Measurements from ENCODE around the gene PLA2G4E.

PLA2G4E gene, protein sequence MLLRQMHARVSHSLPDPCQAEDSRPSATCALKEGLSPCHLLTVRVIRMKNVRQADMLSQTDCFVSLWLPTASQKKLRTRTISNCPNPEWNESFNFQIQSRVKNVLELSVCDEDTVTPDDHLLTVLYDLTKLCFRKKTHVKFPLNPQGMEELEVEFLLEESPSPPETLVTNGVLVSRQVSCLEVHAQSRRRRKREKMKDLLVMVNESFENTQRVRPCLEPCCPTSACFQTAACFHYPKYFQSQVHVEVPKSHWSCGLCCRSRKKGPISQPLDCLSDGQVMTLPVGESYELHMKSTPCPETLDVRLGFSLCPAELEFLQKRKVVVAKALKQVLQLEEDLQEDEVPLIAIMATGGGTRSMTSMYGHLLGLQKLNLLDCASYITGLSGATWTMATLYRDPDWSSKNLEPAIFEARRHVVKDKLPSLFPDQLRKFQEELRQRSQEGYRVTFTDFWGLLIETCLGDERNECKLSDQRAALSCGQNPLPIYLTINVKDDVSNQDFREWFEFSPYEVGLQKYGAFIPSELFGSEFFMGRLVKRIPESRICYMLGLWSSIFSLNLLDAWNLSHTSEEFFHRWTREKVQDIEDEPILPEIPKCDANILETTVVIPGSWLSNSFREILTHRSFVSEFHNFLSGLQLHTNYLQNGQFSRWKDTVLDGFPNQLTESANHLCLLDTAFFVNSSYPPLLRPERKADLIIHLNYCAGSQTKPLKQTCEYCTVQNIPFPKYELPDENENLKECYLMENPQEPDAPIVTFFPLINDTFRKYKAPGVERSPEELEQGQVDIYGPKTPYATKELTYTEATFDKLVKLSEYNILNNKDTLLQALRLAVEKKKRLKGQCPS

GRCh38 chr15:42020713-42021273 lies at the start of gene PLA2G4E:
TSS of gene PLA2G4E (minus strand) at chr15:42021042. CDS start at chr15:42021030, 12 bp downstream.
- DNase-seq, result no peak

DNA sequence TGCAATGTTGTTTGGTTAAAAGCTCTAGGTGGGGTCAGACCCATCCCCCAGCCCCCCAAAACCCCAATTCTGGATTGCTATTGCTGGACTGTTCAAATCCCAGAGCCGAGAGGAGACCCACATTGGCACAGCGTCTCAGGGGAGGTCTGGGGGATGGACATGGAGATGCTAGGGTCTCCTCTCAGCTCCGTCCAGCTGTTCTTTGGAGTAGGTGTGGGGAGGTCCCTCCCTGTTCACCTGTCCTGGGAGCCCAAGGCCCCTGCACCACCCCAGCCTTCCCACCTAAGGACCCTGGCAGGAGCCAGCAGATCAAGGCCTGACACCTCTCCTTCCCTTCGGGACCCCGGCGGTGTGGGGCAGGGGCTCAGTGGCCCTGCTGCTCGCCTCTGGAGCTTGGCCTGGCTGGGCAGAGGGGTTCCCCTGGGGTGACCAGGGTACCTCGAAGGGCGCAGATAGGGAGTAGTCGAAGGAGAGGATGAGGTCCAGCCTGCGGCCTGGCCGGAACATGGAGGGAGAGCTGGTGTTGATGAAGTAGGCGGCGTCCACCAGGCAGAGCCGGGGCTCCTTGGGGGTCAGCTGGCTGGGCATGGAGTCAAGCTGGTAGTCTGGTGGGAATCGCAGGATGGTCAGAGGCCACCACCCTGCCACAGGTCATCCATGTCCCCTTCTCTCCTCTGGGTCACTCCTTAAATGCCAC lies 49.6 kb upstream of the PLA2G4E start:
- no peak for DNase-seq

DNA sequence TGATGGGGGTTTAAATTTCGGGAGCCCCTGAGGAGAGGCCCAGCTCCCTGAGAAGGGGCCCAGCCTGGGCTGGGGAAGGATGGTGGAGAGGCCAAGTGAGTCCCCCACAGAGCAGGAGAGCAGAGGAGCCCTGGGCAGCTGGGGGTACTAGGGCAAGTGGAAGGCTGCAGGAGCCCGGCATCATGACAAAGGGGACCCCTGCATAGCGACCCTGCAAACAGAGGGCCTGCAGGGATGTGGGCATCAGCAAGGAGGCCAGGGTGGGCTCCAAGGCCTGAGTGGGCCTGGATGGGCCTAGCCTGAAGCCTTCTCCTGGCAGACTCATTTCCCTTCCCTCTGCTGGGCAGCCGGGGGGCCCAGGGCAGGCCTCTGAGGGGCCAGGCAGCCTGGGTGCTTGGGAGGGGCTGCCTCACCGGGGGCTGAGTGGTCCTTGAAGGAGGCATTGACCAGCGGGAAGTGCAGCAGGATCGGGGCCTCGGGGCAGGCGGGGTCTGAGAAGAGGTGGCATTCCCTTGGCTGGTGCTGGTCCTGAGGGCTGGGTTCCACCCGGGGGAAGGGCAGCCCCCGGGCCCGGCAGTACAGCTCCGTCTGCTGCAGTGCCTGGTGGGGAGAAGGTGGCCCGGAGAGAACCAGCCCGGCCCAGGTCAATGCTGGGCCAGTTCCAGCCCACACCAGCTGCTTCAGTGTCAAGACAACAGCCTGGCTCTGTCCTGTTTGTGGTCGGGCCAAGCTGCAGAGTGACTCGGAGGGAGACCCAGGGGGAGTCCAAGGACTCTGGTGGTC lies 48.8 kb upstream of the PLA2G4E start:
- no peak for DNase-seq

DNA sequence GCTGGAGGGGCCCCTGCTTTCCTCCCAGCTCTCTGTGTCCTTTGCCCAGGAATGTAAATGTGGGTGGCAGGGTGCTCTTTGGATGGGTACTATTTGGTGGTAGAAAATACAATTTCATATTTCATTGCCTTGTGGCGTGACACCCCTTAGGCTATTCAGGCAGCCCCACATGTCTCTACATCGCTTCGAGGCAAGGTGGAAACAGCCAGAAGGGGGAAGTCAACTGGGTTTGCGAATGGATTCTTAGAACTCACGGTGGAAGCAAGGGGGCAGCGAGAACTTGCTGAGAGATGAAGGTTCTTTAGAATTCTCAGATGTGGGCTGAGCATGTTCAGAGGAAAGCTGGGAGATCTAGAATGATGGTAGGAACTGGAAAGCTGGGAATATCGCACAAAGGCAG lies 48.2 kb upstream of the PLA2G4E start:
- no peak for DNase-seq

GRCh38 chr15:42068601-42069000 lies 47.8 kb upstream of the PLA2G4E start:
- DNase-seq, result no peak

DNA sequence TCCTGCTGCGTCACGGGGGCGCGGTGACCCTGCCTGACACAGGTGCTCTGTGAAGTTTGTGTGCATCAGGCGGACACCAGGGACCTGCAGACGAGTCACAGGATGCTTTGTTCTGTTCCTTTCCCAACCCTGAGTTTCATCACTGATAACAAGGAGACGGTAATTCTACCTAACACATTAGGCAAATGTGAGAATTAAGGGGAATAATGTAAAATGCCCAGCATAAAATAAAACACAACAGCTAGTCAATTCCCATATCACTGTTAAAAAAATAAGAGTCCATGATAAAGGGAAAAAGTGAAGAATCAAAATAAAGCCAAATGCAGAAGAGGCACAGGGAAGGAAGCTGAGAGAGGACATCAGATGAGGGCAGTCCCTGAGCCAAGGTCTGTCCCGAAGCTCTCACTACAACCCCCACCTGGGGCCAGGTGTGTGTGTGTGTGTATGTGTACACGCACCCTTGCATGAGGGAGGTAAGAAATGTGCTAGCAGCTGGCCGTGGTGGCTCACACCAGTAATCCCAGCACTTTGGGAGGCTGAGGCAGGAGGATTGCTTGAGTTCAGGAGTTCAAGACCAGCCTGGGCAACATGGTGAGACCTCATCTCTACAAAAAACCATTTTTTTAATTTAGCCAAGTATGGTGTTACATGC lies 46.0 kb upstream of the PLA2G4E start:
- no peak for DNase-seq

DNA sequence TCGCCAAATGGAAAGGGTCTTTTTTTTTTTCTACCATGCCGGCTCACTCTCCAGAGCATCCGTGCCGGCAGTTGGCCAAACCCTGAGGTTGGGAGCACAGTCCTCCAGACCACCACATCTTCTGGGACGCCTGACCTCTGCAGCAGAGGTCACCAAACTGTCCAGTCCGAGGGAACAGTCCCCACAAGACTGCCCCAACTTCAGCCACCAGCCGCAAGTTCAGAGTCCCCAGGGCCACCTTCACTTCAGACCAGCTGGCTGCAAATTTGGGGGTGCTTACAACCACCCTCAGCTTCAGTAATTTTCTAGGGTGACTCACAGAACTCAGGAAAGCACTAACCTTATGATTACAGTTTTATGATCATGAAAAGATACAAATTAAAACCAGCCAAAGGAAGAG lies 44.6 kb upstream of the PLA2G4E start:
- DNase-seq, result no peak

DNA sequence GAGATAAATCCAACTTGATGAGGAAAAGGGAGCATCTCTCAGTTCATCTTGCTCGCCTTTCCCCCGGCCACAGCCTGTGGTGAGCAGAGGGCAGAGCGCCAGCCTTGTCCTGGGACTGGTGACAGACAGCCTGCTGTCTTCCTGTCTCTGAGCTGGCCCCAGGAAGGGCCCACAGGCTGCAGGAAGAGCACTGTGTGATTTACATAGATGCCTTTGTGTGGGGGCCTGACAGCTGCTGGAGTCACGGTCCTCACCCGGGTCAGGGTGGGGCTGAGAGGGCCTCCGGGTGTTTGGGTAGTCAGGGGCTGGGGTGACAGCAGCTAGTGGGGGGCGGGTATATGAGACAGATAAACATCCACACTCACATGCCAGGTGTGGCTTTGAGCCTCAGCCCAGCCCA lies 44.2 kb upstream of the PLA2G4E start:
- no peak for DNase-seq

GRCh38 chr15:42064271-42064670 lies 43.4 kb upstream of the PLA2G4E start:
- no peak for DNase-seq

GRCh38 chr15:42063122-42063848 lies 42.4 kb upstream of the PLA2G4E start:
- no peak for DNase-seq

DNA sequence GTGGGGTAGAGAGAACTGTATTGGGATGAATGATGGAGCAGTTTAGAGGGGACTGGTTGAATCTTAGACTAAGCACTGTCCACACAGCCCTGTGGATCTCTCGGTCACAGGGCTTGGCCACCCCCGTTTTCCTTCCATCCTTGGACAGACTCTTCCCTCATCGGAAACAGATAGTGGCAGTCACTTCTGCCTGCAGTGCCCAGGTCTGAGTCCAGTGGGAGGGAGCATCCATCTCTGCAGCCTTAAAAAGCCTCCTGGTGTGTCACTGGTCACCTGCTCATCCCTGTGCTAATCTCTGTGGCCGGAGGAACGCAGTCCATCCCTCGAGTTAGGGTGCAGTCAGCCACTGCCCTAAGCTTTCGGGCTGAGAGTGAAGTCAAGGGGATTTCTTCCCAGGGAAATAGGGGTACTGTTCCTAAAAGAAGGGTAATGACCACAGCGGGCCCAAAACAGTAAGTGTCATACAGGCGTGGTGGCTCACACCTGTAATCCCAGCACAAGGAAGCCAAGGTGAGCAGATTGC lies 41.5 kb upstream of the PLA2G4E start:
- no peak for DNase-seq

GRCh38 chr15:42060797-42061196 lies 40.0 kb upstream of the PLA2G4E start:
- no peak for DNase-seq

DNA sequence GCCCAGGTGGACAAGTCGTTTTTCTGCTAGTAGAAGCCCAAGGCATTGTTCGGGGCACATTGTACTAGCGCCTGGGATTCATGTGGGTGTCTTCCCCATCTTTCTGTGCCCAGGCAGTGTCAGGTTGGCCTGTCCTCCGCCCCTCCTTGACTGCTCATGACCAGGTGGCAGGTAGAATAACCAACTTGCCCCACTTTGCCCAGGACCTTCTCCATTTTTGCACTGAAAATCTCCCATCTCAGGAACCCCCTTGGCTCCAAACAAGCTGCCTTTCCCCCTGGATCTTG lies 39.6 kb upstream of the PLA2G4E start:
- no peak for DNase-seq

DNA sequence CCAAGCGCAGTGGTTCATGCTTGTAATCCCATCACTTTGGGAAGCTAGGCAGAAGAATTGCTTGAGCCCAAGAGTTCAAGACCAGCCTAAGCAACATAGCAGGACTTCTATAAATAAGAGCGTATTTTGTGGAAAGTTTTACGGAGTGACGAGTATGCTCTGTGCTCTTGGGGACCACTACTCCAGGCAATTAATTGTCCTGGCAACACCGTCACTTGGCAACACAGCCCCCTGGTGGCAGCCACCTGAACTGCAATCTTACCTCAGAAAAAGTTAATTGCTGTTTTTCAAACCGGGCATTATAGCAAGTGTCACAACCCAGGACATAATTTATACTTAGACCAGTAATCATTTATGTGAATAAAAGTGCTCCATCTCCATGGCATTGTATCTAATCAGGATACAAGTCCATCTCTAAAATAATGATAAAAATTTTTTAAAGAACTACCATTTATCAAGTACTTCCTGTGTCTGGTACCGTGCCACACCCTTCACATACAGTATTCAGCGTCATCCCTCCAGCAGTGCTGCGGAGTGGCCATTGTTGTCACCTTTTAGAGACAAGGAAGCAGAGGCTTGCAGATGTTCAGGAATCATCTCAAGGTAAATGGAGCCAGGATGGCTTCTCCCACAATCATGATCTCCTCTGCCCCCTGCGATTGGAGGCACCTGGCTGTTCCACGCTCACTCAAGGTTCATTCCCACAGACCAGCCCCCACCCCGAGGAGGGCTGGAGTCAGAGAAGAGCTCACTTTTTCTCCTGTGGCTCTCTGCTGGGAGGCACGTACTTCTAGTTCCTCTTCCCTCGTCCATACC lies 39.0 kb upstream of the PLA2G4E start:
- DNase-seq, result peak; percentile 43

- DNase-seq, result no peak
Observed at GRCh38 chr15:42058791-42059190, 37.9 kb upstream of the PLA2G4E start.

DNA sequence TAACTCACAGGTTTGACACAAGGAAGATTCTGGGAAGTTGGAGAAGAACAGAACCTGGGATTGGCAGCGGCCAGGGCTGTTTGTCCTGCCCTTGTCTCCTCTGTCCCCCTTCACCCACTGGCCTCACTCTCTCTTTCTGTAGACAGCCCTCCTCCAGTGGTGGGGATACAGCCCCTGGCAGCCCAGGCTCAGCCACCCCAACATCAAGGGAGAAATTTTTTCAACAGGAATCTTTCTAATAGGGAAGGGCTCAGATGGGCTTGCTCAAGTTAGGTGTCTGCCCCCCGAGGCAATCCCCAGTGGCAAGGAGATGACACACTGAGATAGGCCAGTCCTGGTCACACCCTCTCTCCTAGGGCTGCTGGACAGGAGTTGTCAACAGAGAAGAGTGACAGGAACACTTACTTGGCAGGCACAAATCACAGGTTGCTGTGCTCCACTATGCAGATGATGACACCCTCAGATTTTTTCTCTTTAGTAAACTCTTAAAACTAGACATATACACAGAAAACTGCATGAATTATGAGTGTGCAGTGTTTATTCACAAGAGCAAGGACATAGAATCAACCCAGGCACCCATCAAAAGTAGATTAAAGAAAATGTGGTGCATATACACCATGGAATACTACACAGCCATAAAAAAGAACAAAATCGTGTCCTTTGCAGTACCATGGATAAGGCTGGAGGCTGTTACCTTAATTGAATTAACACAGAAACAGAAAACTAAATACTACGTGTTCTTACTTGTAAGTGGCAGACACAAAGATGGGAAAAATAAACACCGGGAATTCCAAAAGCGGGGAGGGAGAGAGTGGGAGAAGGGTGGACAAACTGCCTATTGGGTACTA lies 37.2 kb upstream of the PLA2G4E start:
- DNase-seq, result no peak

- peak; percentile 79 for DNase-seq
Observed at GRCh38 chr15:42056934-42057798, 36.3 kb upstream of the PLA2G4E start.

- DNase-seq, result no peak
Observed at GRCh38 chr15:42053914-42054313, 33.1 kb upstream of the PLA2G4E start.
